ENCODE results near the gene ERCC6L2. TPM values are rescaled to one million over a fixed set of nuclear protein-coding genes. Genes with fewer than 3 reads are reported as not detected.

The ERCC6L2 gene
- total RNA-seq, 1 experiment from 2014 or later = 45.4 TPM

DNA sequence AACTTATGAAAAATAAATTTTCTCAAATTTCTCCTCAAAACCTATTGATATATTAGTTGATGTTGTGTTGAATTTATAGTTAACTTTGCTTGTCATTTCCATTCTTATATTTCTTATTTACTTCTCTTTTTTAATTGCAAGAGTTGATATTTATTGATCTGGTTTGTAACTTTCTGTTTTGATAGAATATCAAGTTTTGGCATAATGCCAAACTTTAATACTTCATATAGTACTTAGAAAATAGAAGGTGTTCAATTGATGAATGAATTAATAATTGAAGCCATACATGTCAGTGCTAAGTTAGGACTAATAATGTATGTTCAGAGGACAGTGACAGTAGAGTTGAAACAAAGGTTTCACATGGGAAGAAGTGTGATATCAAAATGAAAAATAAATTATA is 27.9 kb downstream of the ERCC6L2 start:
- no TSS peak for BruUV-seq (replicated peaks)
- POLR2A ChIA-PET = no interaction called here
- CTCF ChIA-PET = no interaction called here
- Mint-ChIP-seq H3K4me3 (ENCODE audit: unreplicated experiment) (no peak overlapping the region), H3K27me3 (ENCODE audit: insufficient read depth, unreplicated experiment) (no peaks in the 10 kb centered on the region), H3K9me3 (ENCODE audit: unreplicated experiment) (no peaks in the 10 kb centered on the region), H3K36me3 (ENCODE audit: insufficient read depth, unreplicated experiment) (no peaks in the 10 kb centered on the region), H3K4me1 (ENCODE audit: low read depth, unreplicated experiment) (no peaks in the 10 kb centered on the region), H3K27ac (ENCODE audit: unreplicated experiment) (no peak overlapping the region)
- H3K4me1 ChIP-seq = no peaks in the 10 kb centered on the region
- no peak for DNase-seq
- no peak for TF ChIP-seq CTCF (IDR thresholded peaks at IDR 0.05; ENCODE audit: insufficient read depth in 1 of 2, low read depth in 1 of 2, low read length in 1 of 2, severe bottlenecking in 1 of 2, unreplicated experiment in 1 of 2)
- no peaks in the 10 kb centered on the region for H3K27me3 ChIP-seq (replicated peaks; ENCODE audit: control insufficient read depth, insufficient read depth, low read length)
- H3K9me3 ChIP-seq = no peaks in the 10 kb centered on the region
- H3K36me3 ChIP-seq (ENCODE audit: control insufficient read depth, insufficient read depth, low read length) = no peaks in the 10 kb centered on the region; the same call in 1 of the 2 replicates
- no peak overlapping the region for H3K4me3 ChIP-seq (ENCODE audit: low read depth, low read length)
- intact Hi-C loops (cut with micrococcal nuclease; ENCODE audit: unreplicated experiment) = no loop called here

DNA sequence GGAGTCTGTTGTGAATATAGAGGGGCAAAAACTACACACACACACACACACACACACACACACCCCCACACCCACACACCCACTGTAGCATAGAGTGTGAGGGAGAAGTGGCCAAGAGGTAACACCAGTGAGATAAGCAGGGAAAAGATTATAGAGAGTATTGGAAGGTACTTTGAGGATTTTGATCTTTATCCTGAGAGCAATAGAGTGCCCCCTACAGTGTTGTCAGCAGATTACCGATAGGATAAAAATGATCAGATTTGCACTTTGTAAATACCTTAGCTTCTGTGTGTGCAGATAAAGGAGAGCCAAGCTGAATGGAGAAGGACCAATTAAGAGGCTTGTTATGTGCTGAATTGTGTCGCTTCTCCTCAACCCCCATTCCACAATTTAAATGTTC is 32.3 kb downstream of the ERCC6L2 start:
- H3K4me1 ChIP-seq = no peaks in the 10 kb centered on the region
- no TSS peak for BruUV-seq (replicated peaks)
- Mint-ChIP-seq H3K9me3 (ENCODE audit: unreplicated experiment) (no peaks in the 10 kb centered on the region), H3K4me1 (ENCODE audit: low read depth, unreplicated experiment) (no peaks in the 10 kb centered on the region), H3K4me3 (ENCODE audit: unreplicated experiment) (no peak overlapping the region), H3K27me3 (ENCODE audit: insufficient read depth, unreplicated experiment) (no peaks in the 10 kb centered on the region), H3K27ac (ENCODE audit: unreplicated experiment) (no peak overlapping the region), H3K36me3 (ENCODE audit: insufficient read depth, unreplicated experiment) (no peaks in the 10 kb centered on the region)
- intact Hi-C loops (cut with micrococcal nuclease; ENCODE audit: unreplicated experiment) = no loop called here
- H3K27me3 ChIP-seq (replicated peaks; ENCODE audit: control insufficient read depth, insufficient read depth, low read length) = no peaks in the 10 kb centered on the region
- TF ChIP-seq CTCF (IDR thresholded peaks at IDR 0.05; ENCODE audit: insufficient read depth in 1 of 2, low read depth in 1 of 2, low read length in 1 of 2, severe bottlenecking in 1 of 2, unreplicated experiment in 1 of 2) = no peak
- H3K9me3 ChIP-seq = no peaks in the 10 kb centered on the region
- CTCF ChIA-PET = no interaction called here
- no peak for DNase-seq
- POLR2A ChIA-PET = no interaction called here
- no peak overlapping the region for H3K4me3 ChIP-seq (ENCODE audit: low read depth, low read length)
- no peaks in the 10 kb centered on the region; the same call in 1 of the 2 replicates for H3K36me3 ChIP-seq (ENCODE audit: control insufficient read depth, insufficient read depth, low read length)

DNA sequence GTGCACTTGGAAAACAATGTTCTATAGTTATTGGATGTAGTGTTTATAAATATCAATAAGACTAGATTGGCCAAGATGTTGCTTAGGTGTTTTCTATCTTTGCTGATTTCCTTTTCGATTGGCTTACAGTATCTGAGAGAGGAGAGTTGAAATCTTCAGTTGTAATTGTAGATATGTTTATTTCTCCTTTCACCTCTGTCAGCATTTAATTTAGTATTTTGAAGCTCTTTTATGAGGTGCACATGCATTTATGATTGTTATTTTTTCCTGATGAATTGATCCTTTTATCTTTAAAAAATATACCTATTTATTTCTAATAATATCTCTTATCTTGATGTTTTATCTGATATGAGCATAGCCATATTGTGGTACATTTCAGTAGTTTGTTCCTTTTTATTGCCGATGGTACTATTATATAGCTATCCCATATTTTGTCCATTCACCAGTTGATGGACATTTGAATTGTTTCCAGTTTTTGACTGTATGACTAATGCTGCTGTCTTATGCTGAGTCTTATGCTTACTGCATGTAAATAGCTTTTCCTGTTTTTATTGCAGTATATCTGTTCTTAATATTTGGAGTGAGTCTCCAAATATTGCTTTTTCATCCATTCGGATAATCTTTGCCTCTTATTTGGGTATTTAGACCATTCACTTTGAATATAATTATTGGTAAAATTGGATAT is 34.7 kb downstream of the ERCC6L2 start:
- Histone ChIP-seq H3K4me1 (no peaks in the 10 kb centered on the region), H3K27me3 (replicated peaks; ENCODE audit: control insufficient read depth, insufficient read depth, low read length) (no peaks in the 10 kb centered on the region), H3K9me3 (no peaks in the 10 kb centered on the region), H3K4me3 (ENCODE audit: low read depth, low read length) (no peak overlapping the region), H3K36me3 (ENCODE audit: control insufficient read depth, insufficient read depth, low read length) (no peaks in the 10 kb centered on the region; the same call in 1 of the 2 replicates)
- H3K27me3 Mint-ChIP-seq (ENCODE audit: insufficient read depth, unreplicated experiment) = no peaks in the 10 kb centered on the region
- DNase-seq = no peak
- H3K9me3 Mint-ChIP-seq (ENCODE audit: unreplicated experiment) = no peaks in the 10 kb centered on the region
- ChIA-PET POLR2A (no interaction called here), CTCF (no interaction called here)
- H3K36me3 Mint-ChIP-seq (ENCODE audit: insufficient read depth, unreplicated experiment) = no peaks in the 10 kb centered on the region
- H3K27ac Mint-ChIP-seq (ENCODE audit: unreplicated experiment) = no peak overlapping the region
- intact Hi-C loops (cut with micrococcal nuclease; ENCODE audit: unreplicated experiment) = no loop called here
- TF ChIP-seq CTCF (IDR thresholded peaks at IDR 0.05; ENCODE audit: insufficient read depth in 1 of 2, low read depth in 1 of 2, low read length in 1 of 2, severe bottlenecking in 1 of 2, unreplicated experiment in 1 of 2) = no peak
- no peaks in the 10 kb centered on the region for H3K4me1 Mint-ChIP-seq (ENCODE audit: low read depth, unreplicated experiment)
- no peak overlapping the region for H3K4me3 Mint-ChIP-seq (ENCODE audit: unreplicated experiment)
- BruUV-seq (replicated peaks) = no TSS peak
